K562 (cell line): ENCODE measurements around the gene UBR7. TPM values are rescaled to one million over a fixed set of nuclear protein-coding genes. Genes with fewer than 3 reads are reported as not detected.

ENCODE experiments used
- CBX8 ChIP-seq: fragments of 200-600 bp; sonication (generic); IDR thresholded peaks from 2 replicates; pipeline ENCODE4 v1.6.1; 2012; ENCODE audit warnings: borderline replicate concordance, mixed run types, low read depth, mild to moderate bottlenecking, moderate library complexity, mixed read lengths, low read length, control low read depth, inconsistent platforms; ENCODE audit not compliant: poor library complexity, severe bottlenecking; ENCODE audit errors: extremely low read depth
- CCNT2 ChIP-seq: IDR thresholded peaks from 2 replicates; pipeline ENCODE4 v1.6.1; 2011; ENCODE audit warnings: borderline replicate concordance, low read depth, mild to moderate bottlenecking, moderate library complexity, mixed read lengths, low read length; ENCODE audit not compliant: insufficient read length; ENCODE audit errors: extremely low read depth
- DEAF1 ChIP-seq: fragments of 450-650 bp; formaldehyde crosslinking; IDR thresholded peaks from 2 replicates; pipeline ENCODE4 v1.4.0; 2020; ENCODE audit warnings: mild to moderate bottlenecking, moderate library complexity
- DPF2 ChIP-seq: fragments of 450-650 bp; IDR thresholded peaks from 2 replicates; pipeline ENCODE4 v1.6.1; 2016
- ELF4 ChIP-seq: fragments of 450-650 bp; formaldehyde crosslinking; IDR thresholded peaks from 2 replicates; pipeline ENCODE4 v1.4.0; 2022; ENCODE audit warnings: missing genetic modification characterization
- IRF1 ChIP-seq: sonication (generic); formaldehyde crosslinking; IDR thresholded peaks from 2 replicates; pipeline ENCODE4 v1.8.0; 2022; ENCODE audit warnings: missing genetic modification reagents, mild to moderate bottlenecking, borderline replicate concordance
- KLF1 ChIP-seq: fragments of 450-650 bp; IDR thresholded peaks from 2 replicates; pipeline ENCODE4 v1.6.1; 2016; ENCODE audit warnings: missing genetic modification characterization, missing compliant biosample characterization
- KLF16 ChIP-seq: IDR thresholded peaks from 2 replicates; pipeline ENCODE4 v1.6.1; 2016; ENCODE audit warnings: antibody characterized with exemption
- KLF6 ChIP-seq: fragments of 250-450 bp; sonication (Bioruptor Pico); IDR thresholded peaks from 2 replicates; pipeline ENCODE4 v1.4.0; 2020; ENCODE audit warnings: mild to moderate bottlenecking, moderate library complexity, borderline replicate concordance
- MBD2 ChIP-seq: sonication (generic); IDR thresholded peaks from 2 replicates; pipeline ENCODE4 v1.6.1; 2016; ENCODE audit warnings: low read depth, borderline replicate concordance
- MLLT1 ChIP-seq, 2 experiments: fragments of 450-650 bp; IDR thresholded peaks; 2 replicates each; pipeline ENCODE4 v1.6.1; 2016
- NELFE ChIP-seq: IDR thresholded peaks from 2 replicates; pipeline ENCODE4 v1.6.1; 2011; ENCODE audit warnings: mild to moderate bottlenecking; ENCODE audit not compliant: insufficient read depth, insufficient read length
- NUFIP1 ChIP-seq: fragments of 450-650 bp; IDR thresholded peaks from 2 replicates; pipeline ENCODE4 v1.6.1; 2018; ENCODE audit not compliant: partially characterized antibody
- PCBP1 ChIP-seq: fragments of 200-400 bp; formaldehyde crosslinking; IDR thresholded peaks from 2 replicates; pipeline ENCODE4 v1.6.1; 2018; ENCODE audit warnings: mild to moderate bottlenecking, low read depth, low read length; ENCODE audit not compliant: poor library complexity, severe bottlenecking
- RBBP5 ChIP-seq: fragments of 200-600 bp; sonication (generic); IDR thresholded peaks from 2 replicates; pipeline ENCODE4 v1.6.1; 2012; ENCODE audit warnings: borderline replicate concordance, mild to moderate bottlenecking, low read length, control low read depth, inconsistent platforms; ENCODE audit not compliant: insufficient read depth, poor library complexity, severe bottlenecking
- TFAP4 ChIP-seq: sonication (generic); formaldehyde crosslinking; IDR thresholded peaks from 2 replicates; pipeline ENCODE4 v1.8.0; 2022; ENCODE audit warnings: missing genetic modification reagents, mild to moderate bottlenecking, moderate library complexity, borderline replicate concordance
- ZBTB43 ChIP-seq: sonication (generic); formaldehyde crosslinking; IDR thresholded peaks from 2 replicates; pipeline ENCODE4 v1.8.0; 2023; ENCODE audit warnings: mild to moderate bottlenecking, missing genetic modification reagents
- ZC3H4 ChIP-seq: sonication (generic); formaldehyde crosslinking; IDR thresholded peaks from 2 replicates; pipeline ENCODE4 v1.9.0; 2021; ENCODE audit warnings: missing genetic modification reagents, borderline replicate concordance
- ZNF12 ChIP-seq: sonication (generic); formaldehyde crosslinking; IDR thresholded peaks from 2 replicates; pipeline ENCODE4 v1.4.0; 2020; ENCODE audit warnings: mild to moderate bottlenecking, missing genetic modification reagents
- ZNF696 ChIP-seq: fragments of 250-450 bp; sonication (Bioruptor Pico); conservative IDR thresholded peaks from 2 replicates; pipeline ENCODE4 v1.4.0; 2020; ENCODE audit warnings: mild to moderate bottlenecking, moderate library complexity
- polyA plus RNA-seq, 8 experiments: library from polyadenylated mRNA; depleted of rRNA in 4 of 8; stranded (reverse) in 5 of 8; unstranded in 3 of 8; fragments of >200 nt; fragmentation: Nextera tagmentation in 2 of 8; fragmentation: Illumina TruSeq in 1 of 8; extraction: Ambion mirVana in 2 of 8; extraction: Trizol in 1 of 8; gene quantifications; 2 replicates each; pipeline versions ENCODE4 v1.2.1 to v1.2.3, GENCODE V29; 2011 to 2014; ENCODE audit warnings: inconsistent platforms in 1 of 8, missing spikeins in 1 of 8
- total RNA-seq, 7 experiments: library from RNA; depleted of rRNA in 6 of 7; stranded (reverse); fragments of >200 nt in 6 of 7; fragmentation: Illumina TruSeq in 2 of 7; extraction: Trizol in 2 of 7; gene quantifications; 2 replicates each; pipeline versions ENCODE4 v1.2.1 to v1.2.3, GENCODE V29; 2011 to 2021; ENCODE audit warnings: low replicate concordance in 1 of 7

UBR7 gene
- total and polyA plus RNA-seq, 9 of the 15 experiments (the other 6 are each of a cell fraction or from before 2014, with no cell fraction given), result 12.5 to 63.0 (median 34.4) TPM

GRCh38 chr14:93184391-93185348, 22.4 kb upstream of the UBR7 start, which contains the start of the genes LYSET and MOAP1 (continued):
- TF ChIP-seq DEAF1 (CRISPR knock-in tag), result no peak
- no peak for TF ChIP-seq ELF4 (CRISPR knock-in tag)
- TF ChIP-seq PCBP1, result no peak
- no peak for TF ChIP-seq ZNF696 (CRISPR knock-in tag)
- TF ChIP-seq DPF2, result no peak
- no peak for TF ChIP-seq ZC3H4 (CRISPR knock-in tag)
- TF ChIP-seq CBX8, result no peak
- TF ChIP-seq MBD2, result no peak
- TF ChIP-seq KLF16, result no peak
- no peak; the same call in 1 of the 2 replicates for TF ChIP-seq ZNF12 (CRISPR knock-in tag)
- no peak for TF ChIP-seq KLF1 (tag)
- TF ChIP-seq KLF6, result no peak
- TF ChIP-seq NUFIP1, result no peak
- TF ChIP-seq RBBP5, result peak; percentile 95
- TF ChIP-seq MLLT1 (IDR thresholded peaks at IDR 0.05), result no peak
- no peak for TF ChIP-seq NELFE
- TF ChIP-seq IRF1 (CRISPR knock-in tag), result no peak
- peak; percentile 5; the same call in 1 of the 2 replicates for TF ChIP-seq TFAP4
- TF ChIP-seq CCNT2, result peak; percentile 76
- no peak for TF ChIP-seq ZBTB43 (CRISPR knock-in tag)
